Stimulated activated CD8-positive, alpha-beta memory T cell treated with anti-CD3 and anti-CD28 coated beads, Interleukin-7, amount 100 ng/mL, for 1 hour (primary cell): ENCODE data around the gene RAP1B.
"Not testable (repeated sequence)": the region's sequence is repeated elsewhere in the genome, so short reads cannot be mapped to it uniquely, and the experiment has no call there.

Experiments used
- DNase-seq, 2 donors: peaks; one replicate each; pipeline ENCODE4 v3.0.0-alpha.2; 2020; ENCODE audit warnings: low read depth in 2 of 2

The RAP1B gene

DNA sequence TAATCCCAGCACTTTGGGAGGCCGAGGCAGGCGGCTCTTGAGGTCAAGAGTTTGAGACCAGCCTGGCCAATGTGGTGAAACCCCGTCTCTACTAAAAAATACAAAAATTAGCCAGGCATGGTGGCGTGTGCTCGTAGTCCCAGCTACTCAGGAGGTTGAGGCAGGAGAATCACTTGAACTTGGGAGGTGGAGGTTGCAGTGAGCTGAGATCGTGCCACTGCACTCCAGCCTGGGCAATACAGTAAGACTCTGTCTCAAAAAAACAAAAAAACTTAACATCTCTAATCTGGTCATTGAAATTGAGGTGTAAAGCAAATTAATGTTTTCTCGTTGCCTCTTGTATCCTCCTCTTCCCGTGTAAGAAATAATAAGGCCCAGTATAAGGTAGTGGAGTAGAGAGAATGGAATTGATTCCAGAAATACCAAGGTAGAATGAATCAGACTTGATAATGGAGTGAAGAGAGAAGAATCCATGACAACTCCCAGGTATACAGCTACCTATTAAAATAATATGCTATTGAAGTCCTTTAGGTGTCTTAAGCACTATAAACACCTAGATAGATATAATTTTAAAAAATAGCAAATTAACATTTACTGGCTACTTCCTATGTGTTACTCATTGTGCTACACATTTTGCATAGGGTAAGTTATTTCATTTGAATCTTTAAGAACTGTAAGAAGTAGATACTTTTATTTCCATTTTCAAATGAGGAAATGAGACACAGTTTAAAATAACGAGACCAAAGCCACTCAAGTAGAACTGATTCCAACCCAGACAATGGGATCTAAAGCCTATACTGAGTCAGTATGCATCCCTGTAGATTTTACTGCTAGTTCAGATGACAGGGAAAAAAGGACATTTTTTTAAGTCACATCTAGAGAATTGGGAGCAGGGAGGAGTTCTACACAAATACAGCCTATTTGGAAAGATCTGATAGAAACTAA lies 23.2 kb downstream of the RAP1B start:
- DNase-seq = no peak

DNA sequence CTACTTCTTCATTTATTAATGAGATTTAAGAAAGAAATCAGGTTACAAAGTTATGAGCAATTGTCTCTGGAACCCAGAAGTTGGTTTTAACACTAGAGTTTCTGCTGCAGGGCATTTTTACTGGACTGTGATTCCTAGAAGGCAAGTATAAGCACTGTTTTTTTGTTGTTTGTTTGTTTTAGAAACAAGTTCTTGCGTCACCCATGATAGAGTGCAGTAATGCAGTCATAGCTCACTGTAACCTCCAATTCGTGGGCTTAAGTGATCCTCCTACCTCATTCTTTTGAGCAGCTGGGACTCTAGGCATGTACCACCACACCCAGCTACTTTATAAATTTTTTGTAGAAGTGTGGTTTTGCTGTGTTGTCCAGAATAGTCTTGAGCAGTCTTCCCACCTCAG lies 25.6 kb downstream of the RAP1B start:
- DNase-seq = no peak

DNA sequence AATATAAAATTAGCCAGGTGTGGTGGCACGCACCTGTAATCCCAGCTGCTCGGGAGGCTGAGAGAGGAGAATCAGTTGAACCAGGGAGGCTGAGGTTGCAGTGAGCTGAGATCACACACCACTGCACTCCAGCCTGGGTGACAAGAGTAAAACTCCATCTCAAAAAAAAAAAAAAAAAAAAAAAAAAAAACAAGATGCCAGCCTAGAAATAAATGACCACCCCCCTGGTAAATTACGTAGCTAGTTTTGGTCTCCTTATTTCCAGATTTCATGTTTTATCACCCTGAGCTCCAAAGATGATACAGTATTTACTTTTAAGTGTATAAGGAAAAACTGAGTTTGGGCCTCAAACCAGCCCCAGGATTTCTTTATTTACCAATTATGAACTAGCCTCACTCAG lies 26.7 kb downstream of the RAP1B start:
- DNase-seq = not testable (repeated sequence)

DNA sequence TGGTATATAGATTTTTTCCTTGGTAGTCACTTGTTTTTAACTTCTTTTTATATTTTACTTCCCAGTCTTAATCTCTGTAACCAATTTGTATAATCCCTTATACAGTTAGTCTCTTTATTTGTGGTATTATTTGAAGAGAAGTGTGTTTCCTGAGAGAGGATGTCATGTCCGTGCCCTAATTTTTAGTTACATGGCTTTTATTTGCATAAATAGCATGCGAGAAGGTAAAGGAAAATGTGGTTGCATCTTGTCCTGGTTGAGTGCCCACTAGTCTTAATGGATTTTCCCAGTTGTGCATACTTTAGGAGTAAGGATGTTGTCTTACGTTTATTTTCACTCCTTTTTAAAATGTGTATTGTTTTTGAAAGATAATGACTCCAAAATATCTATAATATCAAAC lies 27.5 kb downstream of the RAP1B start:
- no peak for DNase-seq

DNA sequence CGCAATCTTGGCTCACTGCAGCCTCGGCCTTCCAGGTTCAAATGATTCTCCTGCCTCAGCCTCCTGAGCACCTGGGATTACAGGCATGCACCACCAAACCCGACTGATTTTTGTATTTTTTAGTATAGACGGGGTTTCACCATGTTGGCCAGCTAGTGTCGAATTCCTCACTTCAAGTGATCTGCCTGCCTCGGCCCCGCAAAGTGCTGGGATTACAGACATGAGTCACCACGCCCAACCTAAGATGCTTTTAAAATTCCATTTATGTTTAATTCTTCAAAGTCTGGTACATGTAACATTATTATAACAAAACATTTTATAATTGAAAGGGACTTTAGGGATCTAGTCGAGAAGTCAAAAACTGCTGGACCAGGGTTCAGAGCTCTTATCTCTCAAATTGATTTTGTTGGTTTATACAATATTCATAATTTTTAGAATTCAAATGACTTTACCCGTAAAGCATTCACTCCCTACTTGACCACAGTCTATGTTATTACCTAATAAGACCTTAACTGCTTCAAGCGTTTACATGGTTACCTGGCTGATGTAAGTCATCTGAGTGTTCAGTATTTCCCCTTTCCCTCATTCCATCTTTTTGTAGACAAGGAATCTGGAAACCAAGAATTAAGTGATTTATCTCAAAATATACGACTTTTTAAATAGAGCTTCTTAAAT lies 28.2 kb downstream of the RAP1B start:
- DNase-seq = no peak

DNA sequence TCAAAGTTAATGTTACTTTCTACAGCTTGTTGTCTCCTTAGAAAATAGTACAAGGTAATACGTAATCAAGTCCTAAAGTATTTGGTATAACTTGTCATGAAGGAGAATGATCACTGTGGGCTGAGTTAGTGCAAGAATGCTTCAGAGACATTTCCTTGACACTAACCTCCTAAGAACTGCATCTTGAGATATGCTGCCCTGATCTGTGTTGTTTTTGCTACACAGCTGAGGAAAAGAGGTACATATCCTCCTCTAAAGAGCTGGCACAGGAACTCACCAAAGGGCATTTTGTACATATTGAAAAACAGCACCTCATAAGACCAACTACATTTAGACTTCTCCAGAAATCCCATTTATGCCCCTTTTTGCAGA lies 28.7 kb downstream of the RAP1B start:
- no peak for DNase-seq

DNA sequence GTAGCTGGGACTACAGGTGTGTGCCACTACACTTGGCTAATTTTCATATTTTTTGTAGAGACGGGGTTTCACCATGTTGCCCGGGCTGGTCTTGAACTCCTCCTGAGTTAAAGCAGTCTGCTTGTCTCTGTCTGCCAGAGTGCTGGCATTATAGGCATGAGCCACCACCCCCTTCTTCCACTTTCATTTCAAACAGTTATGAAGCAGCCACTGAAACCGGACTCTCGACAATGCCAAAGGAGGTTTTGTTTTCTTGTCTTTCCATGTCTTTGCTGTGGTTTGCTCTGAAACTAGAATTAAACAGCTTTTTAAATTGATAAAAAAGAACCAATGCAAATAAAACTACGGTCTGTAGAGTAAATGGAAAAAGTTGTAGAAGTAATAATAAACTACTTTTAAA lies 30.4 kb downstream of the RAP1B start:
- DNase-seq = peak in 1 of 2 donors; percentile 7

GRCh38 chr12:68646484-68646883 lies 35.8 kb downstream of the RAP1B start:
- DNase-seq = no peak

GRCh38 chr12:68647507-68647906 lies 36.8 kb downstream of the RAP1B start:
- no peak for DNase-seq

DNA sequence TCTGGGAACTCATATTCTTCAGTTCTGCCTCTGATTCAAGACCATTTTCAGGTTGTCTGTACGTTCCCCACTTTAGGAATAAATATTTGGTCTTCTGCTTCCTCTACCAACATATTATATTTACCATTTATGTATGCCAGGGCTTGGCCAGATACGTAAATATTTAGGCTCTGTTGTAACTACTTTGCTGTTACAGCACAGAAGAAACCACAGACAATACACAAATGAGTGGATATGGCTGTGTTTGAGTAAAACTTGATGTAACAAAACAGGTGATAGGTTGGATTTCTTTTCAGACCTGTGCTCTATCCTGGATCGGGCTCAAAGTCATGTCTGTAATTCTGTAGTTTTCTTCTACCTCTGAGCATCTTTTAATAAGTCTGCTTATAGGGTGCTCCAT lies 37.5 kb downstream of the RAP1B start:
- no peak for DNase-seq

DNA sequence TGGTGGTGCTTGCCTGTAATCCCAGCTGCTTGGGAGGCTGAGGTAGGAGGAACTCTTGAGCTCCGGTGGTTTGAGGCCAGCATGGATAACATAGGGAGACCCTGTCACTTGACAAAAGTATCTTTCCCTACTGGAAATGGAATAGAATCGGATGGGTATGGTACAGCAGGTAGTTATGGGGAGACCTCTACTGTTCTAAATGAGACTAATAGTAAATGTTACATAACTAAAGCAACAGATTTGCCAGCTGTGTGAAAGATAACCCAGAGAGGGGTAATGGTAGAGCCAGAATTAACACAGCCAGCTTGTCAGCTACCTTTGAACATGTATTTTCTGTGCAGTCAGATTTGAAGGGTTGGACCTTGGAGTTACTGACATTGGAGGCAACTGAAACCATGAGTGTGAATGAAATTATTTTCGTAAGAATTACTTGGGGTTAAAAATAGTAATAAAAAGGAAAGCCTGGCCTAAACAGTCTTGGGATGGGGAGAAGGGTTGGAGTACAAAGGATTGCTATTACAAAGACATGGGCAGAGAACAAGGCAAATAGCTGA lies 54.4 kb downstream of the RAP1B start:
- no peak for DNase-seq

DNA sequence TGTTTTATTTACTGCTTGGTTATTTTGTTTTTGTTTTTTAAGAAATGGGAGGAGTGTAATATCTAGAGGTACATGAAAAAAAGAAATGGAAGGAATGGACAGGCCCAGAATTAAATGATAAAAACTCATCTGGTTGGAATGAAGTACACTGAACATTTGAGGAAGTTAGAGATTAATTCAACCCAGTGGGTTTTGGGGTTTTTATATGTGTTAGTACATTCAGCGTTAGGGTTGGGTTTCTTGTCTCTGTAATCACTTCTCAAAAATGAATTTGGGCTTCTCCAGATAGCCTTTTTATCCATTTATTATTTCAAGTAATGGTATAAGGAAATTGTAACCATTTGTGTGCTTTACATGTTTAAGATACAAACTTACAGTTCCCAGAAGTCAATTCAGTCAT lies 56.6 kb downstream of the RAP1B start:
- DNase-seq = no peak

- DNase-seq = no peak
Measured at GRCh38 chr12:68667896-68668295, 57.2 kb downstream of the RAP1B start.

GRCh38 chr12:68671179-68671578 lies 60.5 kb downstream of the RAP1B start:
- no peak for DNase-seq

DNA sequence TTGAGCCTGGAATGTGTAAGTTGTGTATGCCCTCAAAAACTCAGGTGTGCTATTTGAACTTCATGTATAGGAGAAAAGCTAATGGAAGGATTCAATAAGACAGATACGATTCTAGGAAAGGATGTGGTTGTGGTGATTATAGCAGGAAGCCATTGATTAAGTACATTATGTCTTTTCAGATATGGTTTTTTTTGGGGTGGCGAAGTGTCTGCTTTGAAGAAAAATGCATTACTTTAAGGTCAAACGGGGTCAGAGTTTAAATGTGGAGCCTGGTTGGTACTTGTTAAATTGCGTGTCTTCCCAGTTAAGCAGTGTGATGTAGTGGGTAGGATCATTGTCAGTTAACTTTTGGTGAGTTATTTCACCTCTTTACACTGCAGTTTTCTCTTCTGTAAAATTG lies 63.1 kb downstream of the RAP1B start:
- DNase-seq = no peak

GRCh38 chr12:68674376-68674775 lies 63.7 kb downstream of the RAP1B start:
- DNase-seq = no peak

DNA sequence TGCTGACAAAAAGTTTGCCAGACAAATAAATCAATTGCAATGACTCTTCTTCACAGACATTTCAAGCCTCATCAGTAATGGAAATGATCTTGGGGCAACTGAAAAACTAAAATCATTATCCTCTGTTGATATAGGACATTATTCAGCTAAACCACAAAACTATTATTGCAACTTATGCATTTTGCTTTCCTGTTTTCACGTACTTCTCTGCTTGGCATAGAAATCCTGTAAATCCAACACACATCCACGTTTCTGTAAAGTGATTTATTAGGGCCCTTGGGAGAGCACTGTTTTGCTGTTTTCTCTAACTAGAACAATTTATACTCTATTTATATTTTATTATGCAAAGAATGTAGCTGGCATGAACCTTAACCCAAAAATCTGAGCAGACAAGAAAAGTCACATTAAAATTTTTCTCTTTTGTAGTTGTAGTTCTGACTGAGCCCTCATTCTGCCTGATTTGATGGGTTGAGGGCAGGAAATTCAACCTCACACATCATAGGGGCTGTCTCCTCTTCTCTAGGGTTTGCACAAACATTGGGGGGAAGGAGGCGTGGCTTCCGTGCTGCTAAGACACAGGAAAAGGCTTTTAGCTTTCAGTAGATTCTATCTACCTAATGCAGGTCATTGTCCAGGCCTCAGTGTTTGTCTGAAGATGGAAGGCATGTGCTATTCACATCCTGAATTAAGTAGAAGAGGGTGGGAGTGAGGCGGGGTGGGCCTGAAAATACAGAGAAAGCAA lies 64.6 kb downstream of the RAP1B start:
- peak; percentile 42 to 43 for DNase-seq

DNA sequence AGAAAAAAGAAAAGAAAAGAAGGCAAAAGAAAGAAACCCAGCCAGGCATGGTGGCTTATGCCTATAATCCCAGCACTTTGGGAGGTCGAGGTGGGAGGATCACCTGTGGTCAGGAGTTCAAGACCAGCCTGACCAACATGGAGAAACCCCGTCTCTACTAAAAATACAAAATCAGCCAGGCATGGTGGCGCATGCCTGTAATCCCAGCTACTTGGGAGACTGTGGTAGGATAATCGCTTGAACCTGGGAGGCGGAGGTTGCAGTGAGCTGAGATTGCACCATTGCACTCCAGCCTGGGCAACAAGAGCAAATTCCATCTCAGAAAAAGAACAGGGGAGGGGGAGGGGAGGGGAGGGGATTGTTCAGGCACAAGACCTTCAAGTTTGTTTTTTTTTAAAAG lies 66.2 kb downstream of the RAP1B start:
- not testable (repeated sequence) for DNase-seq

DNA sequence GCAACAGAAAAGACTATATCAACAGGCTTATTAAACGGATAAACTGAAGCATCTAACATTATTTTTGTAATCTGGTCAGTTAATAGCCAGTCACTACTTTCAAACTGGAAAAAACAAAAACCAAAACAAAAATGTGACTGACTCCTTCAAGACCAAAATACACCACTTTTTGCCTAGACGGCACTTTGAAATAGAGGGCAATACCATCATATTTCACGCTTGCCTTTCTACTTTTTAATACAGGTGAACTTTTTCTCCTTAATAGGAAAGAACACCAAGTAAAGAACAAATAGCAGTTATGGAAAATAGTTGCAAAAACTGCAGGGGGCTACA lies 75.5 kb downstream of the RAP1B start:
- DNase-seq = no peak

GRCh38 chr12:68686595-68687521 lies 76.2 kb downstream of the RAP1B start, which contains the start of gene NUP107:
NUP107 (plus strand) TSS chr12:68686978; CDS start chr12:68687066, 88 bp downstream.
- DNase-seq = peak; percentile 92 to 95

GRCh38 chr12:68695454-68695853 lies 84.8 kb downstream of the RAP1B start:
- DNase-seq = no peak
